A673 (cell line): ENCODE measurements around the gene SMS. TPM values are rescaled to one million over a fixed set of nuclear protein-coding genes. Genes with fewer than 3 reads are reported as not detected.

Experiments
- BruUV-seq: library from RNA; stranded (reverse); fragments of 400-500 nt; replicated peaks from 2 replicates; lab custom pipeline; 2021; lab: Mats Ljungman, UMichigan
- CTCF ChIA-PET: fragments of 300-600 bp; sonication (Branson Sonifier 250); formaldehyde crosslinking; loops from one replicate; lab custom pipeline; 2022; ENCODE audit warnings: antibody characterized with exemption; lab: Charles Lee
- POLR2A ChIA-PET: fragments of 300-600 bp; sonication (Branson Sonifier 250); formaldehyde crosslinking; loops from one replicate; lab custom pipeline; 2022; ENCODE audit warnings: antibody characterized with exemption; ENCODE audit not compliant: low non-redundant PET; lab: Charles Lee
- DNase-seq: peaks from one replicate; pipeline ENCODE4 v3.0.0-alpha.2; 2015; ENCODE audit warnings: low spot score
- H3K27ac ChIP-seq: fragments of 200-600 bp; sonication (generic); 2 replicates; pipeline ENCODE4 v1.5.1; 2016; ENCODE audit warnings: mixed run types, low read depth, mild to moderate bottlenecking, mixed read lengths, antibody characterized with exemption, low read length; ENCODE audit not compliant: poor library complexity, severe bottlenecking
- H3K27me3 ChIP-seq: fragments of 200-600 bp; sonication (generic); replicated peaks from 2 replicates; pipeline ENCODE4 v1.6.1; 2017; ENCODE audit warnings: mixed run types, low read depth, mild to moderate bottlenecking, mixed read lengths, antibody characterized with exemption, low read length; ENCODE audit not compliant: insufficient read depth, poor library complexity
- H3K36me3 ChIP-seq: fragments of 200-600 bp; sonication (generic); 2 replicates; pipeline ENCODE4 v1.6.1; 2016; ENCODE audit warnings: mixed run types, mild to moderate bottlenecking, mixed read lengths, antibody characterized with exemption, low read length; ENCODE audit not compliant: insufficient read depth, poor library complexity, severe bottlenecking
- H3K4me1 ChIP-seq: fragments of 200-600 bp; sonication (generic); 2 replicates; pipeline ENCODE4 v1.6.1; 2017; ENCODE audit warnings: mixed run types, mild to moderate bottlenecking, mixed read lengths, antibody characterized with exemption, low read length; ENCODE audit not compliant: insufficient read depth, poor library complexity, severe bottlenecking
- H3K4me3 ChIP-seq: fragments of 200-600 bp; sonication (generic); 2 replicates; pipeline ENCODE4 v1.5.1; 2016; ENCODE audit warnings: low read depth, mixed run types, mild to moderate bottlenecking, mixed read lengths, low read length; ENCODE audit not compliant: poor library complexity, severe bottlenecking
- H3K9me3 ChIP-seq: fragments of 200-600 bp; sonication (generic); 2 replicates; pipeline ENCODE4 v1.6.1; 2016; ENCODE audit warnings: mixed run types, low read depth, mild to moderate bottlenecking, mixed read lengths, antibody characterized with exemption, low read length; ENCODE audit not compliant: poor library complexity, severe bottlenecking
- EZH2 ChIP-seq: fragments of 200-600 bp; sonication (generic); IDR thresholded peaks from 2 replicates; pipeline ENCODE4 v1.6.1; 2017; ENCODE audit warnings: borderline replicate concordance, low read depth, mild to moderate bottlenecking, mixed read lengths, antibody characterized with exemption, low read length; ENCODE audit not compliant: poor library complexity, severe bottlenecking
- intact Hi-C: fragments of 100-400 bp; cut with micrococcal nuclease; formaldehyde crosslinking; loops from one replicate; pipeline ENCODE4 v1.10.0; 2022; ENCODE audit not compliant: unreplicated experiment
- total RNA-seq: library from RNA; stranded (reverse); gene quantifications from 2 replicates; pipeline ENCODE4 v1.2.3, GENCODE V29; 2021
- TF ChIP-seq, protein P1 (sequence below): fragments of 300-800, 200-600 bp; sonication (generic); conservative IDR thresholded peaks from 2 replicates; pipeline ENCODE4 v1.5.1; 2017; ENCODE audit warnings: low read depth, mild to moderate bottlenecking, antibody characterized with exemption, low read length, moderate library complexity, mixed read lengths

The SMS gene
- total RNA-seq, 1 experiment from 2014 or later: 108 TPM

GRCh38 chrX:21975242-21975641, 34.7 kb downstream of the SMS start:
- ChIA-PET CTCF (no interaction called here), POLR2A (no interaction called here)
- H3K27ac ChIP-seq: no peak overlapping the region
- H3K4me1 ChIP-seq: no peaks in the 10 kb centered on the region
- TF ChIP-seq EZH2: no peak
- TF ChIP-seq, protein P1, sequence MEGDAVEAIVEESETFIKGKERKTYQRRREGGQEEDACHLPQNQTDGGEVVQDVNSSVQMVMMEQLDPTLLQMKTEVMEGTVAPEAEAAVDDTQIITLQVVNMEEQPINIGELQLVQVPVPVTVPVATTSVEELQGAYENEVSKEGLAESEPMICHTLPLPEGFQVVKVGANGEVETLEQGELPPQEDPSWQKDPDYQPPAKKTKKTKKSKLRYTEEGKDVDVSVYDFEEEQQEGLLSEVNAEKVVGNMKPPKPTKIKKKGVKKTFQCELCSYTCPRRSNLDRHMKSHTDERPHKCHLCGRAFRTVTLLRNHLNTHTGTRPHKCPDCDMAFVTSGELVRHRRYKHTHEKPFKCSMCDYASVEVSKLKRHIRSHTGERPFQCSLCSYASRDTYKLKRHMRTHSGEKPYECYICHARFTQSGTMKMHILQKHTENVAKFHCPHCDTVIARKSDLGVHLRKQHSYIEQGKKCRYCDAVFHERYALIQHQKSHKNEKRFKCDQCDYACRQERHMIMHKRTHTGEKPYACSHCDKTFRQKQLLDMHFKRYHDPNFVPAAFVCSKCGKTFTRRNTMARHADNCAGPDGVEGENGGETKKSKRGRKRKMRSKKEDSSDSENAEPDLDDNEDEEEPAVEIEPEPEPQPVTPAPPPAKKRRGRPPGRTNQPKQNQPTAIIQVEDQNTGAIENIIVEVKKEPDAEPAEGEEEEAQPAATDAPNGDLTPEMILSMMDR: no peak
- intact Hi-C loops: loop anchor here (10.0 kb wide), 1 partner anchor 230 kb away; no protein-coding TSS in a partner anchor
- no TSS peak for BruUV-seq
- H3K36me3 ChIP-seq: peaks cover 10% of the 10 kb centered on the region
- no peaks in the 10 kb centered on the region for H3K9me3 ChIP-seq
- H3K4me3 ChIP-seq: no peak overlapping the region
- DNase-seq: no peak
- no peaks in the 10 kb centered on the region for H3K27me3 ChIP-seq

- Histone ChIP-seq H3K27me3 (no peaks in the 10 kb centered on the region), H3K4me3 (no peak overlapping the region), H3K36me3 (peaks cover 10% of the 10 kb centered on the region), H3K9me3 (no peaks in the 10 kb centered on the region), H3K27ac (no peak overlapping the region), H3K4me1 (no peaks in the 10 kb centered on the region)
- POLR2A ChIA-PET: no interaction called here
- CTCF ChIA-PET: interaction anchor here (1.0 kb wide), 1 partner anchor 268 kb away, joined by 3 read pairs; no protein-coding TSS in a partner anchor
- no TSS peak for BruUV-seq
- intact Hi-C loops: loop anchor here (1.0 to 10.0 kb wide), 2 partner anchors 137 to 231 kb away; partner anchors contain the start of gene MBTPS2
- TF ChIP-seq, protein P1: peak; percentile 45
- no peak for TF ChIP-seq EZH2
- peak; percentile 42 for DNase-seq
Measured at GRCh38 chrX:21975812-21976211, 35.3 kb downstream of the SMS start.

GRCh38 chrX:21978346-21978745, 37.8 kb downstream of the SMS start:
- intact Hi-C loops: loop anchor here (10.0 kb wide), 1 partner anchor 234 kb away; no protein-coding TSS in a partner anchor
- Histone ChIP-seq H3K4me1 (no peaks in the 10 kb centered on the region), H3K27ac (no peak overlapping the region), H3K27me3 (no peaks in the 10 kb centered on the region), H3K36me3 (peaks cover 5% of the 10 kb centered on the region), H3K9me3 (no peaks in the 10 kb centered on the region), H3K4me3 (no peak overlapping the region)
- no peak for DNase-seq
- BruUV-seq: no TSS peak
- CTCF ChIA-PET: no interaction called here
- POLR2A ChIA-PET: no interaction called here
- TF ChIP-seq, protein P1: no peak
- TF ChIP-seq EZH2: no peak
